Breast epithelium (tissue), 4 donors: Measurements from ENCODE around the gene SPG7. TPM values are rescaled to one million over a fixed set of nuclear protein-coding genes. Genes with fewer than 3 reads are reported as not detected.

Experiments
- DNase-seq, 2 donors: peaks; one replicate each; pipeline ENCODE4 v3.0.0-alpha.2; 2019; ENCODE audit warnings: low spot score in 2 of 2
- H3K27ac ChIP-seq, 2 donors: fragments of 200-600 bp; sonication (generic) in 1 of 2; one replicate each; pipeline ENCODE4 v1.5.1; 2016 to 2019; ENCODE audit warnings: mild to moderate bottlenecking in 1 of 2
- H3K27me3 ChIP-seq, 2 donors: fragments of 200-600 bp; sonication (generic) in 1 of 2; one replicate each; pipeline versions ENCODE4 v1.5.1 to v1.6.0; 2017 to 2019; ENCODE audit warnings: control low read depth in 1 of 2, mild to moderate bottlenecking in 1 of 2
- H3K36me3 ChIP-seq: fragments of 200-600 bp; one replicate; pipeline ENCODE4 v1.5.1; 2019
- H3K4me1 ChIP-seq, 2 donors: fragments of 200-600 bp; sonication (generic); one replicate each; pipeline ENCODE4 v1.5.1; 2016 to 2019; ENCODE audit warnings: control low read depth in 1 of 2
- H3K4me3 ChIP-seq, 3 donors: fragments of 200-600 bp; sonication (generic); 1 replicate in 2 of 3; 2 replicates in 1 of 3; pipeline ENCODE4 v1.5.1; 2016 to 2019; ENCODE audit warnings: mild to moderate bottlenecking in 3 of 3, moderate library complexity in 2 of 3
- H3K9me3 ChIP-seq, 2 donors: fragments of 200-600 bp; sonication (generic) in 1 of 2; one replicate each; pipeline ENCODE4 v1.5.1; 2016 to 2019; ENCODE audit warnings: control low read depth in 1 of 2
- CTCF ChIP-seq, 3 donors: fragments of 450-650 bp; IDR thresholded peaks; one replicate each; pipeline ENCODE4 v1.5.1; 2016 to 2017; ENCODE audit warnings: antibody characterized with exemption in 3 of 3, mild to moderate bottlenecking in 3 of 3, moderate library complexity in 3 of 3
- POLR2A ChIP-seq: fragments of 450-650 bp; IDR thresholded peaks from one replicate; pipeline ENCODE4 v1.6.1; 2016; ENCODE audit warnings: antibody characterized with exemption, mild to moderate bottlenecking, moderate library complexity
- POLR2AphosphoS5 ChIP-seq, 3 donors: sonication (generic); formaldehyde crosslinking; IDR thresholded peaks; one replicate each; pipeline ENCODE4 v1.6.1; 2017; ENCODE audit warnings: antibody characterized with exemption in 3 of 3
- intact Hi-C: fragments of 100-400 bp; cut with DNase I; formaldehyde crosslinking; loops from one replicate; pipeline ENCODE4 v1.15.1; 2023; ENCODE audit warnings: low total_unique reads
- total RNA-seq, 3 donors: library from RNA; depleted of rRNA; stranded (reverse); fragments of >200 nt; gene quantifications; one replicate each; pipeline ENCODE4 v1.1.0, GENCODE V29; 2016

SPG7 gene
- total RNA-seq, 3 donors from 2014 or later = 104 to 126 (median 118) TPM

- Histone ChIP-seq H3K4me1 (no peaks in the 10 kb centered on the region), H3K27me3 (no peaks in the 10 kb centered on the region), H3K27ac (no peak overlapping the region), H3K36me3 (peaks cover 6% of the 10 kb centered on the region), H3K9me3 (no peaks in the 10 kb centered on the region), H3K4me3 (no peak overlapping the region)
- intact Hi-C loops = no loop called here
- no peak for TF ChIP-seq POLR2AphosphoS5 (IDR thresholded peaks at IDR 0.05)
- TF ChIP-seq POLR2A = no peak
- TF ChIP-seq CTCF (IDR thresholded peaks at IDR 0.05) = no peak
- DNase-seq = no peak
Observed at GRCh38 chr16:89529097-89529496, 20.9 kb downstream of the SPG7 start.

GRCh38 chr16:89530401-89531381 is 22.5 kb downstream of the SPG7 start:
- no peaks in the 10 kb centered on the region for H3K9me3 ChIP-seq
- no peak overlapping the region for H3K4me3 ChIP-seq
- no peak for TF ChIP-seq CTCF (IDR thresholded peaks at IDR 0.05)
- TF ChIP-seq POLR2A = no peak
- no peak for TF ChIP-seq POLR2AphosphoS5 (IDR thresholded peaks at IDR 0.05)
- no peak overlapping the region for H3K27ac ChIP-seq
- no peaks in the 10 kb centered on the region for H3K4me1 ChIP-seq
- no peaks in the 10 kb centered on the region for H3K27me3 ChIP-seq
- intact Hi-C loops = no loop called here
- peaks cover under 1% of the 10 kb centered on the region for H3K36me3 ChIP-seq
- no peak for DNase-seq

GRCh38 chr16:89531821-89532526 is 23.8 kb downstream of the SPG7 start:
- DNase-seq = no peak
- Histone ChIP-seq H3K27ac (peak overlapping the region in 1 of 2 donors; percentile 20), H3K4me1 (no peaks in the 10 kb centered on the region), H3K4me3 (no peak overlapping the region), H3K27me3 (no peaks in the 10 kb centered on the region), H3K9me3 (no peaks in the 10 kb centered on the region), H3K36me3 (no peaks in the 10 kb centered on the region)
- intact Hi-C loops = no loop called here
- TF ChIP-seq POLR2A (no peak), POLR2AphosphoS5 (IDR thresholded peaks at IDR 0.05) (no peak), CTCF (IDR thresholded peaks at IDR 0.05) (no peak)

- intact Hi-C loops = no loop called here
- H3K4me1 ChIP-seq = no peaks in the 10 kb centered on the region
- no peaks in the 10 kb centered on the region for H3K9me3 ChIP-seq
- TF ChIP-seq POLR2AphosphoS5 (IDR thresholded peaks at IDR 0.05) = no peak
- no peak for TF ChIP-seq CTCF (IDR thresholded peaks at IDR 0.05)
- no peak for TF ChIP-seq POLR2A
- no peaks in the 10 kb centered on the region for H3K36me3 ChIP-seq
- no peak overlapping the region for H3K4me3 ChIP-seq
- H3K27me3 ChIP-seq = no peaks in the 10 kb centered on the region
- H3K27ac ChIP-seq = no peak overlapping the region
- DNase-seq = no peak
Observed at GRCh38 chr16:89534252-89534756, 26.1 kb downstream of the SPG7 start.

GRCh38 chr16:89536371-89536770 is 28.2 kb downstream of the SPG7 start:
- Histone ChIP-seq H3K9me3 (no peaks in the 10 kb centered on the region), H3K27me3 (no peaks in the 10 kb centered on the region), H3K4me3 (no peak overlapping the region), H3K4me1 (no peaks in the 10 kb centered on the region), H3K36me3 (no peaks in the 10 kb centered on the region), H3K27ac (no peak overlapping the region)
- intact Hi-C loops = no loop called here
- no peak for DNase-seq
- TF ChIP-seq POLR2AphosphoS5 (IDR thresholded peaks at IDR 0.05) (no peak), POLR2A (no peak), CTCF (IDR thresholded peaks at IDR 0.05) (no peak)
